ENCODE results near the gene CAPZA1.
A peak's percentile ranks its signal among the peaks of the same experiment; 100 is the strongest.

CAPZA1 gene

GRCh38 chr1:112717263-112717873 lies 97.7 kb downstream of the CAPZA1 start:
- DNase-seq: no peak

GRCh38 chr1:112718691-112719418 lies 99.2 kb downstream of the CAPZA1 start:
- peak; percentile 68 for DNase-seq

GRCh38 chr1:112719706-112720105 lies 100.1 kb downstream of the CAPZA1 start:
- no peak for DNase-seq

- DNase-seq: no peak
Measured at GRCh38 chr1:112720800-112721199, 101.2 kb downstream of the CAPZA1 start.

All from NCI-H146 (cell line).